ENCODE measurements around the gene RANBP3L. TPM values are rescaled to one million over a fixed set of nuclear protein-coding genes. Genes with fewer than 3 reads are reported as not detected.
"Not testable (repeated sequence)": the region's sequence is repeated elsewhere in the genome, so short reads cannot be mapped to it uniquely, and the experiment has no call there.

The RANBP3L gene
- polyA plus RNA-seq (2013, experiment 1 of 2; ENCODE audit: insufficient read length), result not detected
- polyA plus RNA-seq (2013, experiment 2 of 2; ENCODE audit: insufficient read length), result not detected

GRCh38 chr5:36301858-36302603, at the start of gene RANBP3L:
Gene RANBP3L (minus strand): TSS chr5:36301902. CDS start chr5:36301416, 486 bp downstream.
- peak; percentile 26 for DNase-seq

GRCh38 chr5:36346896-36347690, 45.4 kb upstream of the RANBP3L start:
- no peak for DNase-seq

GRCh38 chr5:36344899-36345298, 43.2 kb upstream of the RANBP3L start:
- no peak for DNase-seq

GRCh38 chr5:36341720-36342119, 40.0 kb upstream of the RANBP3L start:
- DNase-seq, result not testable (repeated sequence)

- no peak for DNase-seq
Observed at GRCh38 chr5:36337597-36337996, 35.9 kb upstream of the RANBP3L start.

- no peak for DNase-seq
Observed at GRCh38 chr5:36334315-36334714, 32.6 kb upstream of the RANBP3L start.

- not testable (repeated sequence) for DNase-seq
Observed at GRCh38 chr5:36332720-36333119, 31.0 kb upstream of the RANBP3L start.

- no peak for DNase-seq
Observed at GRCh38 chr5:36325196-36325595, 23.5 kb upstream of the RANBP3L start.

GRCh38 chr5:36323926-36324781, 22.5 kb upstream of the RANBP3L start:
- no peak for DNase-seq

- DNase-seq, result no peak
Observed at GRCh38 chr5:36312953-36313672, 11.4 kb upstream of the RANBP3L start.

GRCh38 chr5:36311956-36312355, 10.3 kb upstream of the RANBP3L start:
- DNase-seq, result no peak

- no peak for DNase-seq
Observed at GRCh38 chr5:36310138-36310537, 8.4 kb upstream of the RANBP3L start.

GRCh38 chr5:36305571-36306326, 4.0 kb upstream of the RANBP3L start:
- DNase-seq, result peak; percentile 44

GRCh38 chr5:36304095-36304805, 2.5 kb upstream of the RANBP3L start:
- no peak for DNase-seq

- DNase-seq, result peak; percentile 32
Observed at GRCh38 chr5:36300927-36301540, 668 bp downstream of the RANBP3L start.

- no peak for DNase-seq
Observed at GRCh38 chr5:36300191-36300926, 1.3 kb downstream of the RANBP3L start.

GRCh38 chr5:36298552-36298951, 3.1 kb downstream of the RANBP3L start:
- DNase-seq, result peak; percentile 57

GRCh38 chr5:36297653-36298052, 4.0 kb downstream of the RANBP3L start:
- DNase-seq, result no peak

Data from fibroblast of skin of back (primary cell).